LNCaP clone FGC (cell line): Measurements from ENCODE around the gene RALGAPA2.
"Not testable (repeated sequence)": the region's sequence is repeated elsewhere in the genome, so short reads cannot be mapped to it uniquely, and the experiment has no call there.

ENCODE experiments used
- DNase-seq: peaks from one replicate; pipeline ENCODE4 v3.0.0-alpha.2; 2011; ENCODE audit warnings: low read depth
- H3K4me3 ChIP-seq: 2 replicates; pipeline ENCODE4 v1.5.1; 2011; ENCODE audit warnings: mild to moderate bottlenecking, low read depth, low read length, control low read depth
- TF ChIP-seq, protein P1 (sequence below): IDR thresholded peaks from 2 replicates; pipeline ENCODE4 v1.5.1; 2012; ENCODE audit warnings: mild to moderate bottlenecking; ENCODE audit not compliant: control insufficient read depth, insufficient read depth; ENCODE audit errors: extremely low read depth

Gene RALGAPA2

DNA sequence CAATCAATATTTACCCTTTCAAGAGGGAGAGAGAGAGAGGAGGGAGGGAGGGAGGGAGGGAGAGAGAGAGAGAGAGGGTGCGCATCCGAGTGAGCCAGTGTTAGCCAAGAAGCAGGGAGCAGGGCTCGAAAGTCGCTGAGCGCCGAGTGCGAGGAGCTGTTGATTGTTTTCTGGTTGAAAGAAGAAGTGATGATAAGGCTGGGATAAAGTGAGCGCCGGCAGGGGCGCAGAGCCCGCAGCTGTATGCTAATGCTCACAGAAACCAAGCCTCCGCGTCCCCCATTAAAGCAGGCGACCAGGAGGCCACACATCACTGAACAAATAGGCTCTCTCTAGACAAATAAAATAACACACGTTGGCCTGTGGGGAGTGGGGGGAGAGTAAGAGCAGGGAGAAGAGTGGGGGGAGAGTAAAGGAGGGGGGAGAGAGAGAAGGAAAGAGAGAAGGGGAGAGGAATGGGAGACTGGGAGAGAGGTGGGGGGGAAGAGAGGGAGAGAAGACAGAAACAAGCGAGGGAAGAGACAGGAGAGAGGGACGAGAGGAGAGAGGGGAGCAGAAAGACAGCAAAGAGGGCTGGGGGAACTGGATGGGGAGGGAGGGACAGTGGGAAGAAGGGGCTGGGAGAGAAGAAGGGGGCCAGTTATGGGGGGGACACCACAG, 349.5 kb downstream of the RALGAPA2 start:
- DNase-seq, result no peak
- TF ChIP-seq, protein P1, sequence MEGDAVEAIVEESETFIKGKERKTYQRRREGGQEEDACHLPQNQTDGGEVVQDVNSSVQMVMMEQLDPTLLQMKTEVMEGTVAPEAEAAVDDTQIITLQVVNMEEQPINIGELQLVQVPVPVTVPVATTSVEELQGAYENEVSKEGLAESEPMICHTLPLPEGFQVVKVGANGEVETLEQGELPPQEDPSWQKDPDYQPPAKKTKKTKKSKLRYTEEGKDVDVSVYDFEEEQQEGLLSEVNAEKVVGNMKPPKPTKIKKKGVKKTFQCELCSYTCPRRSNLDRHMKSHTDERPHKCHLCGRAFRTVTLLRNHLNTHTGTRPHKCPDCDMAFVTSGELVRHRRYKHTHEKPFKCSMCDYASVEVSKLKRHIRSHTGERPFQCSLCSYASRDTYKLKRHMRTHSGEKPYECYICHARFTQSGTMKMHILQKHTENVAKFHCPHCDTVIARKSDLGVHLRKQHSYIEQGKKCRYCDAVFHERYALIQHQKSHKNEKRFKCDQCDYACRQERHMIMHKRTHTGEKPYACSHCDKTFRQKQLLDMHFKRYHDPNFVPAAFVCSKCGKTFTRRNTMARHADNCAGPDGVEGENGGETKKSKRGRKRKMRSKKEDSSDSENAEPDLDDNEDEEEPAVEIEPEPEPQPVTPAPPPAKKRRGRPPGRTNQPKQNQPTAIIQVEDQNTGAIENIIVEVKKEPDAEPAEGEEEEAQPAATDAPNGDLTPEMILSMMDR, result no peak
- no peak overlapping the region for H3K4me3 ChIP-seq

DNA sequence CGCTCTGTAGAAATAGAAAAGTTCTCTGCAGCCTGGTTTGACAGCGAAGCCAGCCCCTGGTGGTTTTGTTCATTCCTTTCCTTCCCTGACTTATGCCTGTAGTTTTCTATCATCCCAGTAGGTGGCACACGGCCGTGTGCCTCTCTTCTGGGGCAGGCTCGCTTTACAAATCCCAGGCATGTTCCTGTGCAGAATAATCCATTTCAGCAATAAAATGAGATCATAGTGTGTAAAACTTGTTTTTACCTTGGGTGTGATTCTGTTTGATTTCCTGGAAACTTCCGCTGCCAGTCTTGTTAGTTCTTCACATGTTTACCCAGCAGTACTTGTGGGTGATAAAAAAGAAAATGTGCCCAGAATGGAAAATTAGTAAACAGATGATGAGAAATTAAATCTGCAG, 352.0 kb downstream of the RALGAPA2 start:
- H3K4me3 ChIP-seq, result peak overlapping the region; percentile 23; the same call in 1 of the 2 replicates
- peak; percentile 95 for DNase-seq
- TF ChIP-seq, protein P1, result peak; percentile 79

DNA sequence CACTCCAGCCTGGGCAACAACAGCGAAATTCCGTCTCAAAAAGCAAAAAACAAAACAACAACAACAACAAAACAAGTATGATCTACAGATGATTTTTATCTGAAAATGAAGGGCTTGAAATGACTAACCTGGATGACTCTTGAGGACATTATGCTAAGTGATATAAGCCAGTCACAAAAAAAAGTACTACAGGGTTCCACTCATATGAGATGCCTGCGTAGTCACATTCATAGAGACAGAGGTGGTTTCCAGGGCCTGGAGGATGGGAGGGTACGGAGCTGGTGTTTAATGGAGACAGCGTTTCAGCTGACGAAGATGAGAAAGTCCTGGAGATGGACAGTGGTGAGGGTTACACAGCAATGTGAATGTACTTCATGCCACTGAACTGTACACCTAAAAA, 352.8 kb downstream of the RALGAPA2 start:
- TF ChIP-seq, protein P1, result no peak
- no peak overlapping the region for H3K4me3 ChIP-seq
- DNase-seq, result no peak

DNA sequence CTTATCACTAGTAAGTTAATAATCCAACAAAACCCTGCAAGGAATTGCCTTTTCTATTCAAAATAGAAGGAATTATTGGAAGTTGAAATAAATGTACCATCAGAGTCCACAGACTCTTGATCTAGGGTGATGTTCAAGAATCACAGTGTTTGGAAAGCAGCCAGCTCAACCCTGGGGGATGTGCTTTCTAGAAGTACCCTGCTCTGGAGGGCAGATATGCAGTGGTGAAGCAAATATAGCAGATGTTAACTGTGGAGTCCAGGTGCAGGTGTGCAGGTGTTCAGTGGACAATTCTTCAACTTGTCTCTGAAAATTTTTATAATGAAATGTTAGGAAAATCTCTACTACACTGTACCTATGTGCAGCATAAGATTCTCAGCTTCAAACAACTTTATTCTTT, 353.6 kb downstream of the RALGAPA2 start:
- TF ChIP-seq, protein P1, result no peak
- no peak for DNase-seq
- no peak overlapping the region for H3K4me3 ChIP-seq

DNA sequence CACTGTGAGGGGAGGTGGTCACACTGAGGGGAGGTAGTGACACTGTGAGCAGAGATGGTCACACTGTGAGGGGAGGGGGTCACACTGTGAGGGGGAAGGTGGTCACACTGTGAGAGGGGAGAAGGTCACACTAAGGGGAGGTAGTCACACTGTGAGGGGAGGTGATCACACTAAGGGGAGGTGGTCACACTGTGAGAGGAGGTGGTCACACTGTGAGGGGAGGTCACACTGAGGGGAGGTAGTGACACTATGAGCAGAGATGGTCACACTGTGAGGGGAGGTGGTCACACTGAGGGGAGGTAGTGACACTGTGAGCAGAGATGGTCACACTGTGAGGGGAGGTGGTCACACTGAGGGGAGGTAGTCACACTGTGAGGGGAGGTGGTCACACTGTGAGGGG, 356.9 kb downstream of the RALGAPA2 start:
- not testable (repeated sequence) for DNase-seq

DNA sequence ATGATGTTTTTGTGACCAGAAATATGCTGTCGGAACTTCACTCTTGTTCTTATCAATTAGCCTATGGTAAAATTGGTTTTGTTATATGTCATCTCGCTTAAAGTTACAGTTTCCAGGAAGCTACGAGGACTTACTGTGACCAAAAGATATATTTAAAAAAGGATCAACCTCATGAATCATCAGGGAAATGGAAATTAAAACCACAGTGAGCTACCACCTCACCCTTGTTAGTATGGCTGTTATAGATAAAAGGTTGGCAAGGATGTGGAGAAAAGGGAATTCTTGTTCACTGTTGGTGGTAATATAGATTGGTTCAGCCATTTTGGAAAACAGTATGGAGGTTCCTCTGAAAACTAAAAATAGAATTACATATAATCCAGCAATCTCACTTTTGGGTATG, 358.9 kb downstream of the RALGAPA2 start:
- no peak overlapping the region for H3K4me3 ChIP-seq
- no peak for DNase-seq
- TF ChIP-seq, protein P1, result no peak

More for the DNA sequence above, 356.9 kb downstream of the RALGAPA2 start:
- not testable (repeated sequence) for H3K4me3 ChIP-seq

DNA sequence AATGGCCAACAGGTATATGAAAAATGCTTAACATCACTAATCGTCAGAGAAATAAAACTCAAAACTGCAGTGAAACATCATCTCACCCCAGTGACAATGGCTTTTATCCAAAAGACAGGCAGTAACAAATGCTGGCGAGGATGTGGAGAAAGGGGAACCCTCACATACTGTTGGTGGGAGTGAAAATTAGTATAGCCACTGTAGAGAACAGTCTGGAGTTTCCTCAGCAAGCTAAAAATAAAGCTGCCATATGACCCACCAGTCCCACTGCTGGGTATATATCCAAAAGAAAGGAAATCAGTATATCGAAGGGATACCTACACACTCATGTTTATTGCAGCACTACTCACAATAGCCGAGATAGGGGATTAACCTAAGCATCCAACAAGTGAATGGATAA, 368.0 kb downstream of the RALGAPA2 start:
- DNase-seq, result no peak
- H3K4me3 ChIP-seq, result no peak overlapping the region
- TF ChIP-seq, protein P1, result no peak

DNA sequence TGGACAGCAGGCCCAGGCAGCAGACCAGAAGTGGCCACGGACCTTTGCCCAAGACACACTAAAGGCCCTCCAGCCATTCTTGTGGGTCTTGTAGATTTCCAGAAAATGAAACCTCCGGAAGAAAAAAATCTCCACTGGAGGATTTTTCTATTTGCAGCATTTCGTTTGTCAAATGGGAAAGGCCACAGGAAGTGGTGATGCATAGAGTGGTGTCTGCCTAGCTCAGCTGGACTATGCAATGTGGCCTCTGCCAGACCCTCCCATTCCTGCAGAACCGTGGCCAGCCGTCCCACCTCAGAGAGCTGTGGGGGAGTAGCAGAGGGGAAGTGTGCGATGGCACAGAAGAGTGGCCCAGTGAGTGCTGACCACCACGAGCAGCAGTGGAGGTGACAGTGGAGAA, 368.5 kb downstream of the RALGAPA2 start:
- no peak for DNase-seq
- H3K4me3 ChIP-seq, result no peak overlapping the region
- TF ChIP-seq, protein P1, result no peak
